Natural killer cell (primary cell): ENCODE measurements around the gene ATP1B3. TPM values are rescaled to one million over a fixed set of nuclear protein-coding genes. Genes with fewer than 3 reads are reported as not detected.

Experiments
- ATAC-seq, 3 donors: fragments of 150-1000 bp in 2 of 3; fragments of 200-7000 bp in 1 of 3; cut with Tn5 transposase; 1 replicate in 1 of 3; 2 replicates in 2 of 3; pipeline ENCODE4 v1.10.0; 2021; ENCODE audit warnings: mild to moderate bottlenecking in 2 of 3, moderate library complexity in 2 of 3
- DNase-seq, 2 donors: peaks; one replicate each; pipeline versions ENCODE4 v3.0.0 to v3.0.0-alpha.2; 2013 to 2021; ENCODE audit warnings: mixed read lengths in 1 of 2
- H3K27ac ChIP-seq: one replicate; pipeline ENCODE4 v1.5.1; 2013; ENCODE audit warnings: mild to moderate bottlenecking, low read length
- H3K27me3 ChIP-seq: one replicate; pipeline ENCODE4 v1.6.1; 2013; ENCODE audit warnings: low read length; ENCODE audit not compliant: control insufficient read depth, insufficient read depth
- H3K36me3 ChIP-seq: one replicate; pipeline ENCODE4 v1.6.1; 2013; ENCODE audit warnings: low read length; ENCODE audit not compliant: control insufficient read depth, insufficient read depth
- H3K4me1 ChIP-seq: one replicate; pipeline ENCODE4 v1.6.1; 2013; ENCODE audit warnings: low read length; ENCODE audit not compliant: control insufficient read depth, insufficient read depth
- H3K4me3 ChIP-seq: one replicate; pipeline ENCODE4 v1.5.1; 2013; ENCODE audit warnings: low read length
- H3K9me3 ChIP-seq: one replicate; pipeline ENCODE4 v1.6.1; 2013; ENCODE audit warnings: low read length; ENCODE audit not compliant: control insufficient read depth, insufficient read depth
- H3K27ac Mint-ChIP-seq, 2 donors: one replicate each; pipeline ENCODE4 v1.8.0; 2022; ENCODE audit warnings: mild to moderate bottlenecking in 2 of 2, mixed read lengths in 2 of 2, moderate library complexity in 1 of 2
- H3K27me3 Mint-ChIP-seq, 2 donors: one replicate each; pipeline ENCODE4 v1.8.0; 2022; ENCODE audit warnings: low read depth in 2 of 2, mixed read lengths in 2 of 2
- H3K36me3 Mint-ChIP-seq: one replicate; pipeline ENCODE4 v1.8.0; 2022; ENCODE audit warnings: mixed read lengths
- H3K4me1 Mint-ChIP-seq, 2 donors: one replicate each; pipeline ENCODE4 v1.8.0; 2022; ENCODE audit warnings: mixed read lengths in 2 of 2
- H3K4me3 Mint-ChIP-seq: one replicate; pipeline ENCODE4 v1.8.0; 2022; ENCODE audit warnings: mild to moderate bottlenecking, moderate library complexity, mixed read lengths
- H3K9me3 Mint-ChIP-seq, 2 donors: one replicate each; pipeline ENCODE4 v1.8.0; 2022; ENCODE audit warnings: mixed read lengths in 2 of 2
- CTCF ChIP-seq: fragments of 200-600 bp; IDR thresholded peaks from one replicate; pipeline ENCODE4 v1.8.0; 2022; ENCODE audit warnings: antibody characterized with exemption
- WGBS: methylation state at CpG from one replicate; pipeline ENCODE4 v1.1.7; 2013; ENCODE audit warnings: missing lambda C conversion rate; ENCODE audit not compliant: insufficient coverage; 5-methylcytosine and 5-hydroxymethylcytosine counted together
- intact Hi-C: fragments of 100-400 bp; cut with micrococcal nuclease; formaldehyde crosslinking; loops from one replicate; pipeline ENCODE4 v1.14.2; 2022
- total RNA-seq, 4 donors: library from RNA; stranded (reverse); fragments of 120-200 nt in 1 of 4; gene quantifications; one replicate each; pipeline versions ENCODE4 v1.2.3 to v1.2.4, GENCODE V29; 2013 to 2022

The ATP1B3 gene
- total RNA-seq, 3 donors from 2014 or later (not counting 1 experiment from before 2014, with no cell fraction given): 46.7 to 81.1 (median 78.2) TPM

GRCh38 chr3:141960731-141961130 is 84.3 kb downstream of the ATP1B3 start:
- H3K9me3 ChIP-seq: no peaks in the 10 kb centered on the region
- peaks cover 30% of the 10 kb centered on the region for H3K36me3 ChIP-seq
- no peaks in the 10 kb centered on the region for H3K27me3 Mint-ChIP-seq
- no peak overlapping the region for H3K4me3 Mint-ChIP-seq
- H3K36me3 Mint-ChIP-seq: no peaks in the 10 kb centered on the region
- H3K27me3 ChIP-seq: no peaks in the 10 kb centered on the region
- no peak overlapping the region for H3K27ac ChIP-seq
- peaks cover 5 to 6% of the 10 kb centered on the region in 2 donors for H3K4me1 Mint-ChIP-seq
- no peaks in the 10 kb centered on the region for H3K9me3 Mint-ChIP-seq
- no peaks in the 10 kb centered on the region for H3K4me1 ChIP-seq
- no peak overlapping the region for H3K4me3 ChIP-seq
- ATAC-seq: no peak
- no peak overlapping the region for H3K27ac Mint-ChIP-seq
- WGBS: 98% methylated on average over 3 of the region's 3 CpGs
- TF ChIP-seq CTCF: no peak
- intact Hi-C loops: no loop called here
- no peak for DNase-seq

- Histone ChIP-seq H3K4me3 (no peak overlapping the region), H3K27ac (no peak overlapping the region), H3K4me1 (no peaks in the 10 kb centered on the region), H3K9me3 (no peaks in the 10 kb centered on the region), H3K36me3 (peaks cover 21% of the 10 kb centered on the region), H3K27me3 (no peaks in the 10 kb centered on the region)
- TF ChIP-seq CTCF: no peak
- no peak for ATAC-seq
- 92% methylated on average over 4 of the region's 4 CpGs for WGBS
- no peak for DNase-seq
- Mint-ChIP-seq H3K4me3 (no peak overlapping the region), H3K27ac (peak overlapping the region in 1 of 2 donors; percentile 46), H3K4me1 (peaks cover 5 to 6% of the 10 kb centered on the region in 2 donors), H3K36me3 (no peaks in the 10 kb centered on the region), H3K9me3 (no peaks in the 10 kb centered on the region), H3K27me3 (no peaks in the 10 kb centered on the region)
- intact Hi-C loops: no loop called here
Measured at GRCh38 chr3:141963301-141963700, 86.9 kb downstream of the ATP1B3 start.

- H3K27me3 Mint-ChIP-seq: no peaks in the 10 kb centered on the region
- no CpG with 5 or more reads among the region's 1 CpG for WGBS
- intact Hi-C loops: no loop called here
Measured at GRCh38 chr3:141965471-141965870, 89.0 kb downstream of the ATP1B3 start.

More at GRCh38 chr3:141965471-141965870, 89.0 kb downstream of the ATP1B3 start:
- Histone ChIP-seq H3K27me3 (no peaks in the 10 kb centered on the region), H3K36me3 (peaks cover 17% of the 10 kb centered on the region), H3K27ac (no peak overlapping the region), H3K4me3 (no peak overlapping the region), H3K4me1 (no peaks in the 10 kb centered on the region), H3K9me3 (no peaks in the 10 kb centered on the region)
- Mint-ChIP-seq H3K4me1 (peaks cover 5 to 6% of the 10 kb centered on the region in 2 donors), H3K27ac (peak overlapping the region; percentile 38 to 46), H3K36me3 (no peaks in the 10 kb centered on the region), H3K9me3 (no peaks in the 10 kb centered on the region), H3K4me3 (no peak overlapping the region)
- DNase-seq (no peak), ATAC-seq (no peak)
- no peak for TF ChIP-seq CTCF
